ENCODE data around the gene POU4F3.

The POU4F3 gene

GRCh38 chr5:146339715-146340259 is 1.1 kb downstream of the POU4F3 start:
- DNase-seq (ENCODE audit: low spot score), result no peak

- peak; percentile 61 for DNase-seq (ENCODE audit: low spot score)
Observed at GRCh38 chr5:146340260-146341081, 1.8 kb downstream of the POU4F3 start.

GRCh38 chr5:146341854-146342253 is 3.2 kb downstream of the POU4F3 start:
- no peak for DNase-seq (ENCODE audit: low spot score)

- no peak for DNase-seq (ENCODE audit: low spot score)
Observed at GRCh38 chr5:146342519-146342881, 3.9 kb downstream of the POU4F3 start.

- no peak for DNase-seq (ENCODE audit: low spot score)
Observed at GRCh38 chr5:146342882-146343865, 4.5 kb downstream of the POU4F3 start.

- DNase-seq (ENCODE audit: low spot score), result no peak
Observed at GRCh38 chr5:146344155-146345118, 5.8 kb downstream of the POU4F3 start.

- DNase-seq (ENCODE audit: low spot score), result no peak
Observed at GRCh38 chr5:146345240-146345577, 6.6 kb downstream of the POU4F3 start.

GRCh38 chr5:146345578-146346366 is 7.1 kb downstream of the POU4F3 start:
- no peak for DNase-seq (ENCODE audit: low spot score)

GRCh38 chr5:146357126-146357525 is 18.5 kb downstream of the POU4F3 start:
- DNase-seq (ENCODE audit: low spot score), result no peak

GRCh38 chr5:146359836-146360235 is 21.2 kb downstream of the POU4F3 start:
- DNase-seq (ENCODE audit: low spot score), result no peak

GRCh38 chr5:146363161-146363874 is 24.7 kb downstream of the POU4F3 start:
- no peak for DNase-seq (ENCODE audit: low spot score)

GRCh38 chr5:146365618-146366017 is 27.0 kb downstream of the POU4F3 start:
- no peak for DNase-seq (ENCODE audit: low spot score)

GRCh38 chr5:146366904-146367303 is 28.3 kb downstream of the POU4F3 start:
- DNase-seq (ENCODE audit: low spot score), result no peak

GRCh38 chr5:146368137-146368536 is 29.5 kb downstream of the POU4F3 start:
- no peak for DNase-seq (ENCODE audit: low spot score)

GRCh38 chr5:146369691-146370090 is 31.1 kb downstream of the POU4F3 start:
- no peak for DNase-seq (ENCODE audit: low spot score)

GRCh38 chr5:146376821-146377220 is 38.2 kb downstream of the POU4F3 start:
- no peak for DNase-seq (ENCODE audit: low spot score)

- DNase-seq (ENCODE audit: low spot score), result no peak
Observed at GRCh38 chr5:146378986-146379385, 40.3 kb downstream of the POU4F3 start.

GRCh38 chr5:146380714-146381113 is 42.1 kb downstream of the POU4F3 start:
- no peak for DNase-seq (ENCODE audit: low spot score)

GRCh38 chr5:146388386-146388785 is 49.7 kb downstream of the POU4F3 start:
- DNase-seq (ENCODE audit: low spot score), result no peak

- no peak for DNase-seq (ENCODE audit: low spot score)
Observed at GRCh38 chr5:146390469-146390868, 51.8 kb downstream of the POU4F3 start.

Data from hepatic stellate cell (primary cell).